ENCODE data around the gene ZNF611.

DNA sequence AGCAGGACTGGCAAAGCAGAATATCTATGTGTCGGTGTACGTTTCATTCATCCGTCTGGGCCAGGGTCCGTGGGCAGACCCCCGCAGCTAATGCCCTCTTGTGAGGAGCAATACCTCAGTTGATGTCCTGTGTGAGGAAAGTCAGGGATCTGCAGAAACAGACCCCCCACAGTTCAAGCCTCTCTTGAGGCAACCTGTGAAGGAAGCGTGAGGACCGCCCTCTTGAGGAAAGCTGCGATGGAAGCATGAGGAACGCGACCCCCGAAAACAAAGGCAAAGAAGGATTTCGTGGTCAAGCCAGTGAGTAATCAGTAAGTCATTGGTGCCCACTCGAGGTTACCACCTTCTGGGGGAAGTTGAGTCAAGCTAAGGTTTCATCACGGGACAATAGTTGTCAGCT lies 75.8 kb downstream of the ZNF611 start:
- TF ChIP-seq POLR2A (IDR thresholded peaks at IDR 0.05; ENCODE audit: low read depth, low read length), result no peak
- TF ChIP-seq POLR2AphosphoS5 (IDR thresholded peaks at IDR 0.05; ENCODE audit: low read depth, low read length), result no peak

Measured in GM12892 (cell line).